MM.1S (cell line): ENCODE measurements around the gene VSTM4.

Source experiments
- DNase-seq: peaks from one replicate; pipeline ENCODE4 v3.0.0-alpha.2; 2015
- H2AFZ ChIP-seq: fragments of 300-600 bp; sonication (generic); 2 replicates; pipeline ENCODE4 v1.6.0; 2016; ENCODE audit warnings: antibody characterized with exemption, low read length
- H3F3A ChIP-seq: fragments of 300-600 bp; sonication (generic); 2 replicates; pipeline ENCODE4 v1.6.1; 2016; ENCODE audit warnings: mild to moderate bottlenecking, antibody characterized with exemption, low read length, moderate library complexity, mixed read lengths; ENCODE audit not compliant: insufficient read depth
- H3K27ac ChIP-seq: fragments of 300-600 bp; sonication (generic); 2 replicates; pipeline ENCODE4 v1.5.1; 2016; ENCODE audit warnings: mild to moderate bottlenecking, low read length
- H3K27me3 ChIP-seq: fragments of 300-600 bp; sonication (generic); replicated peaks from 2 replicates; pipeline ENCODE4 v1.6.0; 2016; ENCODE audit warnings: low read length; ENCODE audit not compliant: insufficient read depth
- H3K36me3 ChIP-seq: fragments of 300-600 bp; sonication (generic); replicated peaks from 2 replicates; pipeline ENCODE4 v1.6.1; 2016; ENCODE audit warnings: mild to moderate bottlenecking, low read length, mixed read lengths; ENCODE audit not compliant: insufficient read depth
- H3K4me1 ChIP-seq: fragments of 300-600 bp; sonication (generic); 2 replicates; pipeline ENCODE4 v1.6.1; 2016; ENCODE audit warnings: low read length, mixed read lengths
- H3K4me2 ChIP-seq: fragments of 300-600 bp; sonication (generic); 2 replicates; pipeline ENCODE4 v1.6.0; 2016; ENCODE audit warnings: low read depth, low read length
- H3K4me3 ChIP-seq: fragments of 300-600 bp; sonication (generic); 2 replicates; pipeline ENCODE4 v1.5.1; 2016; ENCODE audit warnings: low read length, mixed read lengths
- H3K79me2 ChIP-seq: fragments of 300-600 bp; sonication (generic); 2 replicates; pipeline ENCODE4 v1.6.1; 2016; ENCODE audit warnings: mixed run types, low read length, mixed read lengths
- H3K9ac ChIP-seq: fragments of 300-600 bp; sonication (generic); 2 replicates; pipeline ENCODE4 v1.6.1; 2016; ENCODE audit warnings: low read length, mixed read lengths
- H3K9me2 ChIP-seq: fragments of 300-600 bp; sonication (generic); replicated peaks from 2 replicates; pipeline ENCODE4 v1.6.1; 2016; ENCODE audit warnings: mild to moderate bottlenecking, low read length, mixed read lengths; ENCODE audit not compliant: insufficient read depth
- H3K9me3 ChIP-seq: fragments of 300-600 bp; sonication (generic); replicated peaks from 2 replicates; pipeline ENCODE4 v1.6.1; 2016; ENCODE audit warnings: mild to moderate bottlenecking, low read length, mixed read lengths; ENCODE audit not compliant: insufficient read depth
- H4K20me1 ChIP-seq: fragments of 300-600 bp; sonication (generic); 2 replicates; pipeline ENCODE4 v1.6.1; 2016; ENCODE audit warnings: mild to moderate bottlenecking, low read length, moderate library complexity, mixed read lengths; ENCODE audit not compliant: insufficient read depth
- EZH2 ChIP-seq: fragments of 300-600 bp; sonication (generic); optimal IDR thresholded peaks from 2 replicates; pipeline ENCODE3; 2017; ENCODE audit warnings: low read depth, mild to moderate bottlenecking, antibody characterized with exemption, low read length, mixed read lengths
- EZH2phosphoT487 ChIP-seq: fragments of 300-600 bp; sonication (generic); IDR thresholded peaks from 2 replicates; pipeline ENCODE4 v1.6.1; 2018; ENCODE audit warnings: antibody characterized with exemption, low read length
- TF ChIP-seq, protein P1 (sequence below): fragments of 300-600 bp; sonication (generic); IDR thresholded peaks from 2 replicates; pipeline ENCODE4 v1.5.1; 2016; ENCODE audit warnings: antibody characterized with exemption, low read length, mixed read lengths

VSTM4 gene

DNA sequence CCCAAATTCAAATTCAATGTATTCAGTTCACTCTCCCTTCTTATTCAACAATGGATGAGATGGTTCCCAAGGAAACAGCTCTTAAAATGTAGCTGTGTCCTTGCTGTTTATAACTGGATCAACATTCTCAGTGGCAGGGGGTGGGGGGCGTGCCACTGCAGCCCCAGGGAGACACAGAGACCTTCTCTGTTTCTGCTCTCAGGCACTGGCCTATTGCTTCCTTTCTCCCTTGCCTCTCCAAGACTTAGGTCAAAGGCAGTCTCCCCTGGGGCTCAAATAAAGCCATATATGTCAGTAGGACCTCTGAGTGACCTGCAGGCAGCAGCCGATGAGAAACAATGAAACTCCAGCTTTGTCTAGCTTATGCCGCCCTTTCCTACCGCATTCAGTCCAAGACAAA, 20.7 kb downstream of the VSTM4 start:
- H3K79me2 ChIP-seq = no peaks in the 10 kb centered on the region
- no peak overlapping the region for H3K27ac ChIP-seq
- H2AFZ ChIP-seq = no peak overlapping the region
- H3K27me3 ChIP-seq = no peaks in the 10 kb centered on the region
- no peaks in the 10 kb centered on the region for H3K9me3 ChIP-seq
- TF ChIP-seq EZH2 (no peak), EZH2phosphoT487 (no peak)
- TF ChIP-seq, protein P1, sequence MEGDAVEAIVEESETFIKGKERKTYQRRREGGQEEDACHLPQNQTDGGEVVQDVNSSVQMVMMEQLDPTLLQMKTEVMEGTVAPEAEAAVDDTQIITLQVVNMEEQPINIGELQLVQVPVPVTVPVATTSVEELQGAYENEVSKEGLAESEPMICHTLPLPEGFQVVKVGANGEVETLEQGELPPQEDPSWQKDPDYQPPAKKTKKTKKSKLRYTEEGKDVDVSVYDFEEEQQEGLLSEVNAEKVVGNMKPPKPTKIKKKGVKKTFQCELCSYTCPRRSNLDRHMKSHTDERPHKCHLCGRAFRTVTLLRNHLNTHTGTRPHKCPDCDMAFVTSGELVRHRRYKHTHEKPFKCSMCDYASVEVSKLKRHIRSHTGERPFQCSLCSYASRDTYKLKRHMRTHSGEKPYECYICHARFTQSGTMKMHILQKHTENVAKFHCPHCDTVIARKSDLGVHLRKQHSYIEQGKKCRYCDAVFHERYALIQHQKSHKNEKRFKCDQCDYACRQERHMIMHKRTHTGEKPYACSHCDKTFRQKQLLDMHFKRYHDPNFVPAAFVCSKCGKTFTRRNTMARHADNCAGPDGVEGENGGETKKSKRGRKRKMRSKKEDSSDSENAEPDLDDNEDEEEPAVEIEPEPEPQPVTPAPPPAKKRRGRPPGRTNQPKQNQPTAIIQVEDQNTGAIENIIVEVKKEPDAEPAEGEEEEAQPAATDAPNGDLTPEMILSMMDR = no peak
- H3F3A ChIP-seq = no peaks in the 10 kb centered on the region
- no peak for DNase-seq
- H3K4me1 ChIP-seq = no peaks in the 10 kb centered on the region
- H3K4me3 ChIP-seq = no peak overlapping the region
- H4K20me1 ChIP-seq = no peaks in the 10 kb centered on the region
- no peak overlapping the region for H3K9ac ChIP-seq
- H3K9me2 ChIP-seq = no peaks in the 10 kb centered on the region
- no peaks in the 10 kb centered on the region for H3K36me3 ChIP-seq
- H3K4me2 ChIP-seq = no peak overlapping the region

DNA sequence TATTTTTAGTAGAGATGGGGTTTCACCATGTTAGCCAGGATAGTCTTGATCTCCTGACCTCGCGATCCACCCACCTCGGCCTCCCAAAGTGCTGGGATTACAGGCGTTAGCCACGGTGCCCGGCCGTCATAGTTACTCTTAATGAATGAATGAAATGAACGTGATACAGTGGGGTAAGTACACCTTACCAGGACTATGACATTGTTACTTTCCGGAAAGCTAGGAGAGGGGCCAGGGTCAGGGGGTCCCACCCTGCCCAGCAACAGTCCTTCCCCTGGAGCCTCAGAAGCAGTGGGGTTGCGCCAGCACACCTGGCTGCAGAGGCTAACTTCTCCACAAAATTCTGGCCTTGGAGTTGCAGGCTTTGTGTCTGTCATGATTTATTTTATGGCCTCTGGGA, 21.4 kb downstream of the VSTM4 start:
- H3K4me2 ChIP-seq = no peak overlapping the region
- H3K9ac ChIP-seq = no peak overlapping the region
- TF ChIP-seq, protein P1 = no peak
- TF ChIP-seq EZH2 (no peak), EZH2phosphoT487 (no peak)
- H4K20me1 ChIP-seq = no peaks in the 10 kb centered on the region
- H3K27me3 ChIP-seq = no peaks in the 10 kb centered on the region
- H3K9me2 ChIP-seq = no peaks in the 10 kb centered on the region
- no peak for DNase-seq
- no peaks in the 10 kb centered on the region for H3F3A ChIP-seq
- H2AFZ ChIP-seq = no peak overlapping the region
- no peaks in the 10 kb centered on the region for H3K4me1 ChIP-seq
- H3K4me3 ChIP-seq = no peak overlapping the region
- H3K9me3 ChIP-seq = no peaks in the 10 kb centered on the region
- H3K36me3 ChIP-seq = no peaks in the 10 kb centered on the region
- no peaks in the 10 kb centered on the region for H3K79me2 ChIP-seq
- no peak overlapping the region for H3K27ac ChIP-seq

DNA sequence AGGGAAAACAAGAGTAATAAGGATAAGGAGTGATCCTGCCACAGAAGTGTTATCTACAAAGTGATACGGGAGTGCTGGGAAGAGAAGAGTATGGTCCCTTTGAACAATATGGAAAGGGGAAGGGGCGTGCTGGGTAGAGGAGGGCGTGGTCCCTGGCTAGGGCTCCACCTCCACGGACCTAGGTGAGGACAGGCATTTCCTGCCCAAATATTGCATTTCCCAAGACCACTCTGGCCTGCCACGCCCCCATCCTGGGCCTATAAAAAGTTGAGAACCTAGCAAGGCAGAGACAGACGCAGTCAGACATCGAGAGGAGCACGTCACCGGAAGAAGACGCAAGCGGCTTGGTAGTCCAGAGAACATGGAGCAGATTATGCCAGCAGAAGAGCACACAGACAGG, 22.8 kb downstream of the VSTM4 start:
- Histone ChIP-seq H3K9ac (no peak overlapping the region), H3K9me3 (no peaks in the 10 kb centered on the region), H3K4me3 (no peak overlapping the region), H4K20me1 (no peaks in the 10 kb centered on the region), H3K4me2 (no peak overlapping the region), H3F3A (no peaks in the 10 kb centered on the region), H3K9me2 (no peaks in the 10 kb centered on the region), H3K4me1 (no peaks in the 10 kb centered on the region), H3K27ac (no peak overlapping the region), H3K79me2 (no peaks in the 10 kb centered on the region), H3K27me3 (no peaks in the 10 kb centered on the region), H3K36me3 (no peaks in the 10 kb centered on the region), H2AFZ (no peak overlapping the region)
- TF ChIP-seq, protein P1 = no peak
- no peak for TF ChIP-seq EZH2
- no peak for TF ChIP-seq EZH2phosphoT487
- DNase-seq = no peak
